Prostate gland (tissue), 2 donors: ENCODE measurements around the gene PRCP. TPM values are rescaled to one million over a fixed set of nuclear protein-coding genes. Genes with fewer than 3 reads are reported as not detected.

Experiments
- DNase-seq: peaks from one replicate; pipeline ENCODE4 v3.0.0-alpha.2; 2019; ENCODE audit warnings: low spot score
- H3K27ac ChIP-seq, 2 donors: fragments of 200-600 bp; sonication (generic); 2 replicates each; pipeline ENCODE4 v1.5.1; 2017 to 2019
- H3K27me3 ChIP-seq: fragments of 200-600 bp; sonication (generic); replicated peaks from 2 replicates; pipeline ENCODE4 v1.5.1; 2019; ENCODE audit not compliant: insufficient read depth
- H3K36me3 ChIP-seq, 2 donors: fragments of 200-600 bp; sonication (generic); 1 replicate in 1 of 2; 2 replicates in 1 of 2; pipeline versions ENCODE4 v1.5.1 to v1.8.1; 2017 to 2019
- H3K4me1 ChIP-seq: fragments of 200-600 bp; sonication (generic); replicated peaks from 2 replicates; pipeline ENCODE4 v1.5.1; 2019
- H3K4me3 ChIP-seq, 2 donors: fragments of 200-600 bp; sonication (generic); 2 replicates each; pipeline ENCODE4 v1.5.1; 2017 to 2019
- H3K9me3 ChIP-seq: fragments of 200-600 bp; sonication (generic); 2 replicates; pipeline ENCODE4 v1.5.1; 2017
- CTCF ChIP-seq, 4 experiments: fragments of 200-600 bp in 2 of 4; fragments of 450-650 bp in 2 of 4; sonication (generic) in 2 of 4; IDR thresholded peaks; 1 replicate in 3 of 4; 2 replicates in 1 of 4; pipeline ENCODE4 v1.5.1; 2016 to 2019; ENCODE audit warnings: antibody characterized with exemption in 4 of 4, mild to moderate bottlenecking in 2 of 4, moderate library complexity in 2 of 4
- POLR2A ChIP-seq: fragments of 450-650 bp; IDR thresholded peaks from one replicate; pipeline ENCODE4 v1.6.1; 2016; ENCODE audit warnings: antibody characterized with exemption, mild to moderate bottlenecking
- POLR2AphosphoS5 ChIP-seq: sonication (generic); formaldehyde crosslinking; IDR thresholded peaks from one replicate; pipeline ENCODE4 v1.6.1; 2017; ENCODE audit warnings: antibody characterized with exemption
- WGBS: methylation state at CpG from one replicate; pipeline ENCODE4 v1.1.5; 2018; 5-methylcytosine and 5-hydroxymethylcytosine counted together
- intact Hi-C: fragments of 100-400 bp; cut with DNase I; formaldehyde crosslinking; loops from one replicate; pipeline ENCODE4 v1.14.2; 2022
- total RNA-seq, 2 donors: library from RNA; depleted of rRNA; stranded (reverse); fragments of >200 nt; gene quantifications; one replicate each; pipeline ENCODE4 v1.1.0, GENCODE V29; 2016

Gene PRCP
- total RNA-seq, 2 donors from 2014 or later: 41.8 to 67.7 TPM

GRCh38 chr11:82899957-82900276 lies 313 bp downstream of the PRCP start:
- Histone ChIP-seq H3K9me3 (no peaks in the 10 kb centered on the region), H3K36me3 (no peaks in the 10 kb centered on the region), H3K4me1 (no peaks in the 10 kb centered on the region), H3K27ac (peak overlapping the region; percentile 94), H3K27me3 (no peaks in the 10 kb centered on the region), H3K4me3 (peak overlapping the region; percentile 54 to 58)
- intact Hi-C loops: loop anchor here (5.0 to 10.0 kb wide), 5 partner anchors 33 to 387 kb away; partner anchors contain the start of genes ANKRD42, CCDC90B and RAB30
- TF ChIP-seq CTCF (IDR thresholded peaks at IDR 0.05): no peak
- TF ChIP-seq POLR2A: no peak
- no peak for TF ChIP-seq POLR2AphosphoS5
- no peak for DNase-seq
- 3% methylated on average over 11 of the region's 11 CpGs for WGBS

- H3K9me3 ChIP-seq: no peaks in the 10 kb centered on the region
- intact Hi-C loops: no loop called here
- DNase-seq: no peak
- peak overlapping the region in 1 of 2 donors; percentile 94 for H3K27ac ChIP-seq
- H3K27me3 ChIP-seq: no peaks in the 10 kb centered on the region
- H3K36me3 ChIP-seq: no peaks in the 10 kb centered on the region
- TF ChIP-seq POLR2AphosphoS5: no peak
- TF ChIP-seq POLR2A: no peak
- TF ChIP-seq CTCF (IDR thresholded peaks at IDR 0.05): no peak
- WGBS: 34% methylated on average over 3 of the region's 3 CpGs
- peak overlapping the region; percentile 54 to 58 for H3K4me3 ChIP-seq
- H3K4me1 ChIP-seq: no peaks in the 10 kb centered on the region
These were observed 927 bp downstream of the PRCP start for GRCh38 chr11:82899186-82899820.

GRCh38 chr11:82898241-82898640 lies 2.0 kb downstream of the PRCP start:
- Histone ChIP-seq H3K27me3 (no peaks in the 10 kb centered on the region), H3K4me1 (no peaks in the 10 kb centered on the region), H3K4me3 (no peak overlapping the region), H3K9me3 (no peaks in the 10 kb centered on the region), H3K27ac (no peak overlapping the region), H3K36me3 (no peaks in the 10 kb centered on the region)
- 19% methylated on average over 1 of the region's 1 CpG for WGBS
- TF ChIP-seq POLR2A (no peak), CTCF (IDR thresholded peaks at IDR 0.05) (no peak), POLR2AphosphoS5 (no peak)
- intact Hi-C loops: no loop called here
- no peak for DNase-seq

GRCh38 chr11:82896183-82896582 lies 4.0 kb downstream of the PRCP start:
- no peak for TF ChIP-seq POLR2AphosphoS5
- TF ChIP-seq POLR2A: no peak
- no peak for TF ChIP-seq CTCF (IDR thresholded peaks at IDR 0.05)
- H3K9me3 ChIP-seq: no peaks in the 10 kb centered on the region
- H3K27ac ChIP-seq: no peak overlapping the region
- 87% methylated on average over 6 of the region's 6 CpGs for WGBS
- no peaks in the 10 kb centered on the region for H3K4me1 ChIP-seq
- intact Hi-C loops: no loop called here
- no peak for DNase-seq
- no peaks in the 10 kb centered on the region for H3K27me3 ChIP-seq
- no peak overlapping the region for H3K4me3 ChIP-seq
- H3K36me3 ChIP-seq: no peaks in the 10 kb centered on the region

- no peak overlapping the region for H3K27ac ChIP-seq
These were observed 4.7 kb downstream of the PRCP start for GRCh38 chr11:82895437-82896091.

More at GRCh38 chr11:82895437-82896091, 4.7 kb downstream of the PRCP start:
- Histone ChIP-seq H3K36me3 (no peaks in the 10 kb centered on the region), H3K27me3 (no peaks in the 10 kb centered on the region), H3K4me3 (no peak overlapping the region), H3K4me1 (no peaks in the 10 kb centered on the region), H3K9me3 (no peaks in the 10 kb centered on the region)
- DNase-seq: no peak
- intact Hi-C loops: no loop called here
- TF ChIP-seq CTCF (IDR thresholded peaks at IDR 0.05): no peak
- TF ChIP-seq POLR2AphosphoS5: no peak
- TF ChIP-seq POLR2A: no peak
